Left lung (tissue), 10 donors: Measurements from ENCODE around the gene DHRSX. TPM values are rescaled to one million over a fixed set of nuclear protein-coding genes. Genes with fewer than 3 reads are reported as not detected.
"Not testable (repeated sequence)": the region's sequence is repeated elsewhere in the genome, so short reads cannot be mapped to it uniquely, and the experiment has no call there.

Experiments used
- ATAC-seq: fragments of 200-7000 bp; cut with Tn5 transposase; one replicate; pipeline ENCODE4 v1.9.1; 2020; ENCODE audit warnings: moderate library complexity
- DNase-seq, 4 donors: peaks; one replicate each; pipeline ENCODE4 v3.0.0-alpha.2; 2013 to 2020
- H3K27ac ChIP-seq, 2 donors: fragments of 200-600 bp; sonication (generic) in 1 of 2; one replicate each; pipeline versions ENCODE4 v1.5.0 to v1.8.0; 2020 to 2021
- H3K27me3 ChIP-seq, 2 donors: fragments of 200-600 bp; sonication (generic) in 1 of 2; one replicate each; pipeline versions ENCODE4 v1.5.0 to v1.8.0; 2020 to 2021
- H3K36me3 ChIP-seq, 2 donors: fragments of 200-600 bp; sonication (generic) in 1 of 2; one replicate each; pipeline versions ENCODE4 v1.5.0 to v1.8.0; 2020 to 2021
- H3K4me1 ChIP-seq, 2 donors: fragments of 200-600 bp; one replicate each; pipeline ENCODE4 v1.8.0; 2021
- H3K4me3 ChIP-seq, 2 donors: fragments of 200-600 bp; sonication (generic) in 1 of 2; one replicate each; pipeline versions ENCODE4 v1.5.0 to v1.8.0; 2020 to 2021; ENCODE audit warnings: mild to moderate bottlenecking in 1 of 2
- H3K9me3 ChIP-seq, 2 donors: fragments of 200-600 bp; sonication (generic) in 1 of 2; one replicate each; pipeline versions ENCODE4 v1.5.0 to v1.8.0; 2020 to 2021
- intact Hi-C, 2 donors: fragments of 100-400 bp; cut with DNase I; formaldehyde crosslinking; loops; one replicate each; pipeline versions ENCODE4 v1.11.2 to v1.14.2; 2022
- polyA plus RNA-seq, 6 donors: library from polyadenylated mRNA; unstranded; fragments of 120-200 nt; gene quantifications; one replicate each; pipeline ENCODE4 v1.2.1, GENCODE V29; 2013; ENCODE audit not compliant: insufficient read length in 6 of 6
- total RNA-seq, 2 donors: library from RNA; stranded (reverse); fragmentation: NEBNext Ultra II Directional; extraction: Animal tissue kit (Norgen Biotek cat#: 25700); gene quantifications; one replicate each; pipeline ENCODE4 v1.2.1, GENCODE V29; 2021
- TF ChIP-seq, protein P1 (sequence below), 2 donors: fragments of 200-600 bp; sonication (generic) in 1 of 2; IDR thresholded peaks; one replicate each; pipeline versions ENCODE4 v1.5.0 to v1.8.0; 2021; ENCODE audit warnings: antibody characterized with exemption in 2 of 2
- donor health status: DM: no; HTN: yes; CAD: no.
- donor health status: DM: no; HTN: no; CAD: no.

The DHRSX gene
- total and polyA plus RNA-seq, 8 donors: 20.2 to 31.5 (median 26.8) TPM

DNA sequence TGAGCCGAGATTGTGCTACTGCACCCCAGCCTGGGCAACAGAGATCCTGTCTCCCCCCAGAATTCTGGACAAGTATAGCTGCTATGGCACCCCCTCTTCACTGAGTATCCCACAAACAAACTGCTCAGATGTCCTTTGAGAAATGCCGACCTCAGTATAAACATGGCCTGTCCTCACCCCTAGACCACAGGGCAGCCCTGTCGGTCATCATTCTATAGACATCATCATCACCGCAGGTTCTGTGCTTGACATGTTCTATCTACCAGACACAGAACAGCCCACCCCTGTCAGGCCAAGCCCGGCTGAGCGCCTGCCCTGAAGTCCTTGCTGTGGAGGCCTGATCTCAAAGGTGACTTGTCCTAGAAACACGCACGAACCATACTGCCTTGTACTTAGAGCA is 232.9 kb downstream of the DHRSX start:
- Histone ChIP-seq H3K4me1 (no peaks in the 10 kb centered on the region), H3K4me3 (no peak overlapping the region), H3K36me3 (peaks cover 0 to 25% of the 10 kb centered on the region in 2 donors), H3K9me3 (no peaks in the 10 kb centered on the region), H3K27ac (no peak overlapping the region), H3K27me3 (no peaks in the 10 kb centered on the region)
- no peak for DNase-seq
- intact Hi-C loops: no loop called here
- no peak for ATAC-seq
- TF ChIP-seq, protein P1, sequence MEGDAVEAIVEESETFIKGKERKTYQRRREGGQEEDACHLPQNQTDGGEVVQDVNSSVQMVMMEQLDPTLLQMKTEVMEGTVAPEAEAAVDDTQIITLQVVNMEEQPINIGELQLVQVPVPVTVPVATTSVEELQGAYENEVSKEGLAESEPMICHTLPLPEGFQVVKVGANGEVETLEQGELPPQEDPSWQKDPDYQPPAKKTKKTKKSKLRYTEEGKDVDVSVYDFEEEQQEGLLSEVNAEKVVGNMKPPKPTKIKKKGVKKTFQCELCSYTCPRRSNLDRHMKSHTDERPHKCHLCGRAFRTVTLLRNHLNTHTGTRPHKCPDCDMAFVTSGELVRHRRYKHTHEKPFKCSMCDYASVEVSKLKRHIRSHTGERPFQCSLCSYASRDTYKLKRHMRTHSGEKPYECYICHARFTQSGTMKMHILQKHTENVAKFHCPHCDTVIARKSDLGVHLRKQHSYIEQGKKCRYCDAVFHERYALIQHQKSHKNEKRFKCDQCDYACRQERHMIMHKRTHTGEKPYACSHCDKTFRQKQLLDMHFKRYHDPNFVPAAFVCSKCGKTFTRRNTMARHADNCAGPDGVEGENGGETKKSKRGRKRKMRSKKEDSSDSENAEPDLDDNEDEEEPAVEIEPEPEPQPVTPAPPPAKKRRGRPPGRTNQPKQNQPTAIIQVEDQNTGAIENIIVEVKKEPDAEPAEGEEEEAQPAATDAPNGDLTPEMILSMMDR (IDR thresholded peaks at IDR 0.05): no peak

DNA sequence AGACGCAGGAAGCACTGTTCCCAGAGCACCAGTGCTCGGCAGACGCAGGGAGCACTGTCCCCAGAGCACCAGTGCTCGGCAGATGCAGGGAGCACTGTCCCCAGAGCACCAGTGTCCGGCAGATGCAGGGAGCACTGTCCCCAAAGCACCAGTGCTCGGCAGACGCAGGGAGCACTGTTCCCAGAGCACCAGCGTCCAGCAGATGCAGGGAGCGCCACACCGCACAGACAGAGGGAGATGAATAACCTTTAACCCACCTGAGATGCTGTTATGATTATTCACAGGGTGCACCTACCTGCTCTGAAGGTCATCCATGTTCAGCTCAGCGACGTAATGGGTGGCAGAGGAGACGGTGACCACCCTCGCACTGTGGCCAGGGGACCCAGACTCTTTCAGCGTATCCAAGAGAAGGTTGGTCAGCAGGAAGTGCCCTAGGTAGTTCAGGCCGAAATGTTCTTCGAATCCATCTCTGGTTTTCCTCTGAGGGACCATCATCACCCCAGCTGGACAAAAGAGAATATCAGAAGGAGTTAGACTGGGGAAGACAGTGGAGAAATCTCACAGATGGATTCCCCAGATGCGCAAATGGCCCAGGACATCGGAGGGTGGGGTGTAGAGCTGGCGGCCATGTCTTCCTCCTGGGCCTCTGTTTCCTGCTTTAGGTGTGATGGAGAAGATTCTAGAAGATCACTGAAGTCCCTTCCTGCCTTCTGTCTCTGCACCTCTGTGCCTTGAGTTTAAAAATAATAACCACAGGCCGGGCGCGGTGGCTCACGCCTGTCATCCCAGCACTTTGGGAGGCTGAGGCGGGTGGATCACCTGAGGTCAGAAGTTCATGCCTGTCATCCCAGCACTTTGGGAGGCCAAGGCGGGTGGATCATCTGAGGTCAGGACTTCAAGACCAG is 234.1 kb downstream of the DHRSX start:
- ATAC-seq: no peak
- TF ChIP-seq, protein P1 (IDR thresholded peaks at IDR 0.05): no peak
- no peaks in the 10 kb centered on the region for H3K4me1 ChIP-seq
- H3K27me3 ChIP-seq: no peaks in the 10 kb centered on the region
- no peak for DNase-seq
- peaks cover 0 to 25% of the 10 kb centered on the region in 2 donors for H3K36me3 ChIP-seq
- H3K9me3 ChIP-seq: no peaks in the 10 kb centered on the region
- H3K27ac ChIP-seq: no peak overlapping the region
- H3K4me3 ChIP-seq: no peak overlapping the region
- intact Hi-C loops: no loop called here

DNA sequence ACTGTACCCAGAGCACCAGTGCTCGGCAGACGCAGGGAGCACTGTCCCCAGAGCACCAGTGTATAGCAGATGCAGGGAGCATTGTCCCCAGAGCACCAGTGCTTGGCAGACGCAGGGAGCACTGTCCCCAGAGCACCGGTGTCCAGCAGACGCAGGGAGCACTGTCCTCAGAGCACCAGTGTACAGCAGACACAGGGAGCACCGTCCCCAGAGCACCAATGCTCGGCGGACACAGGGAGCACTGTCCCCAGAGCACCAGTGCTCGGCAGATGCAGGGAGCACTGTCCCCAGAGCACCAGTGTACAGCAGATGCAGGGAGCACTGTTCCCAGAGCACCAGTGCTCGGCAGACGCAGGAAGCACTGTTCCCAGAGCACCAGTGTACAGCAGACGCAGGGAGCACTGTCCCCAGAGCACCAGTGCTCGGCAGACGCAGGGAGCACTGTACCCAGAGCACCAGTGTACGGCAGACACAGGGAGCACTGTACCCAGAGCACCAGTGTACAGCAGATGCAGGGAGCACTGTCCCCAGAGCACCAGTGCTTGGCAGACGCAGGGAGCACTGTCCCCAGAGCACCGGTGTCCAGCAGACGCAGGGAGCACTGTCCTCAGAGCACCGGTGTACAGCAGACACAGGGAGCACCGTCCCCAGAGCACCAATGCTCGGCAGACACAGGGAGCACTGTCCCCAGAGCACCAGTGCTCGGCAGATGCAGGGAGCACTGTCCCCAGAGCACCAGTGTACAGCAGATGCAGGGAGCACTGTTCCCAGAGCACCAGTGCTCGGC is 234.9 kb downstream of the DHRSX start:
- H3K9me3 ChIP-seq, H3K27ac ChIP-seq, ATAC-seq, DNase-seq, intact Hi-C loops, H3K4me3 ChIP-seq, H3K4me1 ChIP-seq, H3K27me3 ChIP-seq: not testable (repeated sequence)
- H3K36me3 ChIP-seq: peaks cover 0 to 21% of the 10 kb centered on the region in 2 donors

DNA sequence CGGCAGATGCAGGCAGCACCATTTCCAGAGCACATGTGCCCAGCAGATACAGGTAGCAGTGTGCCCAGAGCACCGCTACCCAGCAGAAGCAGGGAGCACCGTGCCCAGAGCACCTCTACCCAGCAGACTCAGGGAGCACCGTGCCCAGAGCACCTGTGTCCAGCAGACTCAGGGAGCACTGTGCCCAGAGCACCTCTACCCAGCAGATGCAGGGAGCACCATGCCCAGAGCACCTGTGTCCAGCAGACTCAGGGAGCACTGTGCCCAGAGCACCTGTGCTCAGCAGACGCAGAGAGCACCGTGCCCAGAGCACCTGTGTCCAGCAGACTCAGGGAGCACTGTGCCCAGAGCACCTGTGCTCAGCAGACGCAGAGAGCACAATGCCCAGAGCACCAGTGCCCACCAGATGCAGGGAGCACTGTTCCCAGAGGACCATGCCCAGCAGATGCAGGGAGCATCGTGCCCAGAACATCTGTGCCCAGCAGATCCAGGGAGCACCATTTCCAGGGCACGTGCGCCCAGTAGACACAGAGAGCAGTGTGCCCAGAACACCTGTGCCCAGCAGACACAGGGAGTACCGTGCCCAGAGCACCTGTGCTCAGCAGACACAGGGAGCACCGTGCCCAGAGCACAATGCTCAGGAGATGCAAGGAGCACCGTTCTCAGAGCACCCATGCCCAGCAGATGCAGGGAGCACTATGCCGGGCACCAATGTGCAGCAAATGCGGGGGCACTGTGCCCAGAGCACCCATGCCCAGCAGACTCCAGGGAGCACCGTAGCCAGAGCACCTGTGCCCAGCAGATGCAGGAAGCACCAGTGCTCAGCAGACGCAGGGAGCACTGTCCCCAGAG is 236.4 kb downstream of the DHRSX start:
- TF ChIP-seq, protein P1 (IDR thresholded peaks at IDR 0.05): no peak
- ATAC-seq (no peak), DNase-seq (no peak)
- Histone ChIP-seq H3K27ac (no peak overlapping the region), H3K36me3 (peaks cover 0 to 21% of the 10 kb centered on the region in 2 donors), H3K4me1 (no peaks in the 10 kb centered on the region), H3K9me3 (no peaks in the 10 kb centered on the region), H3K4me3 (no peak overlapping the region), H3K27me3 (no peaks in the 10 kb centered on the region)
- intact Hi-C loops: no loop called here

DNA sequence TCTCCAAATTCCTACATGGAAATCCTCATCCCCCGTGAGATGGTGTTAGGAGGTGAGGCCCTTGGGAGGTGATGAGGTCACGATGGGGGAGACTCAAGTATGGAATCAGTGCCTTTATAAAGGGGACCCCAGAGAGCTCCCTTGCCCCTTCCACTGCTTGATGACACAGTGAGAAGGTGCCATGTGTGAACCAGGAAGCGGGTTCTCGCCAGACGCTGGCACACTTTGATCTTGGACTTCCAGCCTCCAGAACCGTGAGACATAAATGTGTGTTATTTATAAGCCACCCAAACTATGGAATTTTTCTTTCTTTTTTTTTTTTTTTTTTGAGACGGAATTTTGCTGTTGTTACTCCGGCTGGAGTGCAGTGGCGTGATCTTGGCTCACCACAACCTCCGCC is 237.6 kb downstream of the DHRSX start:
- no peak for ATAC-seq
- TF ChIP-seq, protein P1 (IDR thresholded peaks at IDR 0.05): no peak

More for the DNA sequence above, 237.6 kb downstream of the DHRSX start:
- intact Hi-C loops: no loop called here
- no peak for DNase-seq
- Histone ChIP-seq H3K4me1 (no peaks in the 10 kb centered on the region), H3K4me3 (no peak overlapping the region), H3K27ac (no peak overlapping the region), H3K36me3 (peaks cover 0 to 21% of the 10 kb centered on the region in 2 donors), H3K9me3 (no peaks in the 10 kb centered on the region), H3K27me3 (no peaks in the 10 kb centered on the region)
